T-helper 1 cell treated with Interleukin-12 subunit alpha and Interleukin-12 subunit beta and Interleukin-4 antibody, amounts not matched to agents 30 μg/mL and 1 μg/mL, for 36 hours (primary cell): ENCODE results near the gene UNC79.

Experiments
- H3K27ac Mint-ChIP-seq: one replicate; pipeline ENCODE4 v1.8.0; 2021; ENCODE audit warnings: mild to moderate bottlenecking, mixed read lengths
- H3K27me3 Mint-ChIP-seq: one replicate; pipeline ENCODE4 v1.8.0; 2021; ENCODE audit warnings: low read depth, mixed read lengths
- H3K36me3 Mint-ChIP-seq: one replicate; pipeline ENCODE4 v1.8.0; 2021; ENCODE audit warnings: low read depth, mixed read lengths
- H3K4me1 Mint-ChIP-seq: one replicate; pipeline ENCODE4 v1.8.0; 2021; ENCODE audit warnings: low read depth, mixed read lengths
- H3K4me3 Mint-ChIP-seq: one replicate; pipeline ENCODE4 v1.8.0; 2021; ENCODE audit warnings: mild to moderate bottlenecking, moderate library complexity, mixed read lengths
- H3K9me3 Mint-ChIP-seq: one replicate; pipeline ENCODE4 v1.8.0; 2021; ENCODE audit warnings: mixed read lengths

UNC79 gene

DNA sequence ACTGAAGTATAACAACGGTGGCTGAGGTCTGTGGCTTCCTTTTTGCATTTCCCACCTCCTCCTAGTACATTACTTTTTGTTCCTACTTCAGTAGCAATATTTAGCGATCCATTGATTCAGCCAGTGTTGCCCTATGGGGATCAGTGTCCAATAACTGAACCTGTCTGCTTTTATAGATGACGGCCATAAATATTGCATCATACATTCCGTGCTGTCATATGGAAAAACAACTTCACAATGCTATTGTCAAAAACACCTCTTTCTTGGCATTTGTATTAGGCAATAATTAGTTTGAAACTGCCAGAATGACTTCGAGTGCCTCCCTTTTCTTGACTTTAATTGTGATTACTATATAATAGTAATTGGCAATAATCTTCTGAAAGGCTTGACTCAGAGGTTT, 208.1 kb downstream of the UNC79 start:
- Mint-ChIP-seq H3K4me3 (no peak overlapping the region), H3K4me1 (no peaks in the 10 kb centered on the region), H3K36me3 (no peaks in the 10 kb centered on the region), H3K9me3 (no peaks in the 10 kb centered on the region), H3K27me3 (peaks cover 12% of the 10 kb centered on the region), H3K27ac (no peak overlapping the region)

DNA sequence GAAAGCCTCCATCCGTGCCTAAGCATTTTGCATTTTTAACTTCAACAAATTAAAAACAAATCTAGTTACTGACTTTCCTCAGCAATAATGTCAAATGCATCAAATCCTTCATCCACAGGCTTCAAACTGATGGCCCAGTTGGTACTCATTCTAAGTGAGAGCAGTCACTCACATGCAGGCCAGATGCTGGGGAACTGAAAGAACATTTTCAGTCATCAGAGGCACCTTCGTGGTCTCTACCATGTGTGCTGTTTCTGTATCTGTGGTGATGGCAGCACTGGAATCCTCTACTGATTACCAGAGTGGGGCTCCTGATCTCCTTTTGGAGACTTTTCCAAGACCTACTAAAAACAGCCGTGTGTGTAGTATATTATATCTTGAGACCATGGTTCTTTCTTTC, 212.4 kb downstream of the UNC79 start:
- no peaks in the 10 kb centered on the region for H3K9me3 Mint-ChIP-seq
- H3K4me3 Mint-ChIP-seq, result no peak overlapping the region
- no peaks in the 10 kb centered on the region for H3K36me3 Mint-ChIP-seq
- H3K27me3 Mint-ChIP-seq, result peaks cover 9% of the 10 kb centered on the region
- H3K27ac Mint-ChIP-seq, result no peak overlapping the region
- no peaks in the 10 kb centered on the region for H3K4me1 Mint-ChIP-seq

DNA sequence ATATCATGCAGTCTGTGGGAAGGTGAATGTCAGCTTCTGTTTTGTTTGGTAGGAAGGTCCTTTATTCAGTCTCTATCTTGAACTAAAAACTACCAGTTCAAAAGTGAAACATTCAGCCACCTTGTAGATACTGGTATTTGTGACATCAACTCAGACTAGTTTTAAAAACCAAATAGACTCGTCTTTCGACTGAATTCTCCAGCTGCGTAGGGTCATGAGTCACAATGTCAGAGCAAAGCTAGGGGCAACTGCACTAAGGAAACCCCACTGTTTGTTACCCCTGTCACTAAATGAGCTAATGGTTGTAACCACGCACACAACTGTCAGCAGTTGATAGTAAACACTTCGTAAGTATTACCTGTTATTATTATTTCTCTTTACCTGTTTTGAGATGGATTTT, 212.9 kb downstream of the UNC79 start:
- Mint-ChIP-seq H3K4me3 (no peak overlapping the region), H3K27ac (no peak overlapping the region), H3K4me1 (no peaks in the 10 kb centered on the region), H3K36me3 (no peaks in the 10 kb centered on the region), H3K9me3 (no peaks in the 10 kb centered on the region), H3K27me3 (peaks cover 8% of the 10 kb centered on the region)

DNA sequence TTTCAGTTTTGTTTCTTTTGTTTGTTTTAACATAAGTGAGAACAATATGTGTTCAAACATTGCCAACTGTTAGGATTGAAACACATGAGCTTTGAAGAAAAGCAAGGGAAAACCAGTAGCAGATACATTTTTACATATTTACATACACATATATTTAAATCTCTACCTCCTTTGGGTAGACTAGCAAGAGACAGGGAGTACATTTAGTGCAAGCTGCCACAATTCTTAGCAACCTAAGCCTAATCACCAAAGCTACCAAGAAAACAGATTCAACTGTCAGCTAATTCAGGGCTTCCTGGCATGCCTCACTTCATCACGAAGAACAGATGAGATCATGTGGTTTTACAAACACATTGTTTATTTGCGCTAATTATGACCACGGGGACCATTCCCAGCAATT, 214.5 kb downstream of the UNC79 start:
- H3K4me3 Mint-ChIP-seq, result no peak overlapping the region
- H3K27ac Mint-ChIP-seq, result no peak overlapping the region
- no peaks in the 10 kb centered on the region for H3K4me1 Mint-ChIP-seq
- H3K9me3 Mint-ChIP-seq, result no peaks in the 10 kb centered on the region
- no peaks in the 10 kb centered on the region for H3K36me3 Mint-ChIP-seq
- H3K27me3 Mint-ChIP-seq, result peaks cover 3% of the 10 kb centered on the region

DNA sequence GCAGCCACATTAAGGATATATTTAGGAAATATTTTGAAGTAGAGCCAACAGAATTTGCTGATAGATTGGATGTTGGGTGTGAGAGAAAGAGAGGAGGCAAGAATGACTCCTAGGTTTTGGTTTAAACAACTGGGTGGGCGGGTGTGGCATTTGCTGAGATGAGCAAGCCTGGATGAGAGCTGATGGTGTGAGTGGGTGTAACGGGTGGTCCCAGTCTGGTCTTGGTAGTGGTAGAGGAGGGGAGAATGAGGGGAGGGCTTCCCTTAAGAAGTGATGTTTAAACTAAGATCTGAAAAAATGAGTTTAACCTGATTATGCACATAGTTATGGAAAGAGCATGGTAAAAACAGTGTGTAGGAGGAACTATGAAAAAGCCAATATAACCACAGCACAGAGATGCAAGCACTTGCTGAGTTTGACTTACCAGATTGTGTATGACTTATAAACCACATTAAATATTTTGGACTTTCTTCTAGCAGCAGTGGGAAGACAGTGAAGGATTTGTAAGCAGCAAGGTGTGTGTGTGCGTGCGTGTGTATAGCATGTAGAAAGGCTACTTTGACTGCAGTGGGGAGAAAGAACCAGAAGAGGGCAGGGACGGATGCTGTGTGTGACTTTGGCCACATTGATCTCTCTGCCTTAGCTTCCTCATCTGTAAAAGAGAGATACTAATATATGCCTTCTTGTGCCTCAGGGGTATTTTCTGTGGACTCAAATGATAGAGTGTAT, 217.9 kb downstream of the UNC79 start:
- no peak overlapping the region for H3K27ac Mint-ChIP-seq
- H3K4me3 Mint-ChIP-seq, result no peak overlapping the region
- no peaks in the 10 kb centered on the region for H3K4me1 Mint-ChIP-seq
- peaks cover 11% of the 10 kb centered on the region for H3K27me3 Mint-ChIP-seq
- no peaks in the 10 kb centered on the region for H3K36me3 Mint-ChIP-seq
- no peaks in the 10 kb centered on the region for H3K9me3 Mint-ChIP-seq

DNA sequence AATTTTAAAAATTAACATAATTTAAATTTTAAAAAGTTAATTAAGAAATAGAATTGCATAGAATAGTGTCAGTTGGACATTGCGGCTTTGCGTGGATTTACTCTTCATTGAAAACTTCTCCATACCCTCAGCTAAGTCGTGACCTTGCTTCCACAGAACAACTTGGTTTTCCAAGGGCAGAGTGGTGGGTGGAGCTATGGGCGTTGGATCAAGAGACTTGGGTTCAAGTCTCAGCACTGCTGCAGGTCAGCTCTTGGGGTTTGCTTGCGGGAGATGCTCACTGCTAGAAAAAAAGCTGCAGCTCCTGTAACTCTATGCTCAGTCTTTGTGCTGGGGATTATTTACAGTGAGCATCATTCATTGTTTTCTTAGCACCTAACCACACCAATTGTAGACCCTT, 223.9 kb downstream of the UNC79 start:
- H3K27me3 Mint-ChIP-seq, result peaks cover 12% of the 10 kb centered on the region
- H3K4me1 Mint-ChIP-seq, result no peaks in the 10 kb centered on the region
- H3K27ac Mint-ChIP-seq, result no peak overlapping the region
- H3K9me3 Mint-ChIP-seq, result no peaks in the 10 kb centered on the region
- H3K36me3 Mint-ChIP-seq, result no peaks in the 10 kb centered on the region
- no peak overlapping the region for H3K4me3 Mint-ChIP-seq

DNA sequence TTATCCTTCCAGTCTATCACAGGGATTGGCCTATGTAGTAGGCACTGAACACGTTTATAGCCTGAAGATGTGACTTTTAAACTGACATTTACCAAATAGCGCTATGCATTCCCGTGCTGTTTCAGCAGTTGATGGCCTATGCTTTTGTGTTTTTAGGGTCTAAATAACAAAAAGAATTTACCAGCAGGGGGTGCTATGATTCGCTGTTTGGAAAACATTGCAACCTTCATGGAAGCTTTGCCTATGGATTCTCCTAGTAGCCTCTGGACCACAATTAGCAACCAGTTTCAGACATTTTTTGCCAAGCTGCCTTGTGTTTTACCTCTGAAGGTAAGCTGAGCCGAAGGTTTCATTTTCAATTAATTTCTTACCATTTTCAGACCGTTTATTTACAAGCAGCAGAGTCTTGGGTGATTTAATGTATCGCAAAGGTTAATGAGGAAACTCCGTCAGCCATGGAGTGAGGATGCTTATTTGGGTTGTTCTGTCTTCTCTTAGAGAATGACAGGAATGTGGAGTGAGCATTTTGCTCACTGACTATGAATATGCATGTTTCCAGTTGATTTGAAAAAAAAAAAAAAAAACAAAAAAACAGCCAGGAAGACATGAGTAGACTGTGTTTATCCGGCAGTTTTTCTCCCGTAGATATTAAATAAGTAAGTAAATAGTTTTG, 224.5 kb downstream of the UNC79 start:
- H3K9me3 Mint-ChIP-seq, result no peaks in the 10 kb centered on the region
- no peak overlapping the region for H3K4me3 Mint-ChIP-seq
- no peaks in the 10 kb centered on the region for H3K4me1 Mint-ChIP-seq
- no peaks in the 10 kb centered on the region for H3K36me3 Mint-ChIP-seq
- no peak overlapping the region for H3K27ac Mint-ChIP-seq
- H3K27me3 Mint-ChIP-seq, result peaks cover 12% of the 10 kb centered on the region

DNA sequence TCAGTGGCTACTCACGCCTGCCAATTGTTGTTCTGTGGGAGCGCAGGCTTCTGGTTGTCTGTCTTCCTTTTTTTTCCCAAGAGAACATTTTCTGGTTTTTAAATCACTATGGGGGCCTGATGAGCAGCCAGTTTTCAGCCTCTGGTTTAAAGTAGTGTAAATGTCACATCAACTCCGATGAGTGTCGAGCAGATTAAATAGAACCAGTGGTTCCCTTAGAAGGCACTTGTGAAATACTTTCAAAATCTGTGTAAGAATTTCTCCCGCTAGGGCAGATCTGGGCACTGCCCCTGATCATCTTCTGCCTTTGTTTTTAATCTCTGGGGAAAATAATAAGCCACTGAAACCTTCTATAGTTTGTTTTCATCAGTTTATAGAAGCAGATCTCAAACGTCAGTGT, 227.1 kb downstream of the UNC79 start:
- Mint-ChIP-seq H3K4me3 (no peak overlapping the region), H3K9me3 (no peaks in the 10 kb centered on the region), H3K4me1 (no peaks in the 10 kb centered on the region), H3K36me3 (no peaks in the 10 kb centered on the region), H3K27me3 (peaks cover 7% of the 10 kb centered on the region), H3K27ac (no peak overlapping the region)

DNA sequence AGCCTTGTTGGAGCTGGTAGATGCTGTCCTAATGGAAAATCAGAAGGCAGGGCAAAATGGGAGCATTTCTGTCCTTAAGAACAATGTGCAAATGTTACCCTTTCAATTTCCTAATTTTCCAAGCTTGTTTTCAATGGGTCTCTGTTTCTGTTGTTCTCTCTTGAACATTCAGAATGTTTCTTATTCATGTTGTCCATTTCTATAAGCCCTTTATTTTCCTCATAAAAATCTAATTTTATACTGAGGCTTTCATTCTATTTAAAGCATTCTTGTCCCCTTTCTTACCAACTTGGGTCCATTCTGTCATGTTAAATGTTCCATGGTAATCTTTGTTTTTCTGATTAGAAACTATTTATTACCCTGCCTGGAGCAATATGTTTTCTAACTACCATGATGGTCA, 232.6 kb downstream of the UNC79 start:
- Mint-ChIP-seq H3K4me1 (no peaks in the 10 kb centered on the region), H3K27me3 (no peaks in the 10 kb centered on the region), H3K36me3 (no peaks in the 10 kb centered on the region), H3K4me3 (no peak overlapping the region), H3K27ac (no peak overlapping the region), H3K9me3 (peaks cover 32% of the 10 kb centered on the region)

DNA sequence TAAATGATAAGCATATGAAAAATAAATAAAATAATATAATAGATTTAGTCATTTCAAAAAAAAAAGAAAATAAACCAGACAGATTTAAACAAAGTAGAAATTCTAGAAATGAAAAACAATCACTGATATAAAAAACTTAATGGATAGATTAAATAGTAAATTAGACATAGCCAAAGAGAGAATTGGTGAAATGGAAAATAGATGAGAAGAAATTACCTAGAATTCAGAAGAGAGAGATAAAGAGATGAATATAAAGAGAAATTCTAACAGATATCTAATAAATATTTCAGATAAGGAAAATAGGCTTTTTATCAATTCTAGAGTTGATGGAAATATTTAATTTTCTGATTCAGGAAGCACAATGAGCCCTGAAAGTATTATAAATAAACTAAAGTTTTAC, 234.4 kb downstream of the UNC79 start:
- Mint-ChIP-seq H3K4me1 (no peaks in the 10 kb centered on the region), H3K27me3 (no peaks in the 10 kb centered on the region), H3K4me3 (no peak overlapping the region), H3K27ac (no peak overlapping the region), H3K9me3 (peaks cover 32% of the 10 kb centered on the region), H3K36me3 (no peaks in the 10 kb centered on the region)

DNA sequence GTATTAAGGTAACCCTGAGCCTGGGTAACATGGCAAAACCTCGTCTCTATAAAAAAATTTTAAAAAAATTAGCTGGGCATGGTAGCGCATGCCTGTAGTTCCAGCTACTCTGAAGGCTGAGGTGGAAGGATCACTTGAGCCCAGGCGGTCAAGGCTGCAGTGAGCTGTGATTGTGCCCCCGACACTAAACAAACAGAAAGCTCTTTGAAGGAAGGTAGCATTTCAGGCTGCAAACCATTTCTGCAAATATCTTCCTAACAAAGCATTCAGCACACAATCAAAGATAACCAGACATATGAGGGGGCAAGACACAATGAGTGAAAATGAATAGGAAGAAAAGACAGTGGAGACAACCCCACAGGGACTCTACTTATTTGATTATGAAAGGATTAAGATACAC, 238.9 kb downstream of the UNC79 start:
- no peaks in the 10 kb centered on the region for H3K36me3 Mint-ChIP-seq
- H3K4me1 Mint-ChIP-seq, result no peaks in the 10 kb centered on the region
- H3K4me3 Mint-ChIP-seq, result no peak overlapping the region
- no peak overlapping the region for H3K27ac Mint-ChIP-seq
- peaks cover 24% of the 10 kb centered on the region for H3K9me3 Mint-ChIP-seq
- H3K27me3 Mint-ChIP-seq, result no peaks in the 10 kb centered on the region

DNA sequence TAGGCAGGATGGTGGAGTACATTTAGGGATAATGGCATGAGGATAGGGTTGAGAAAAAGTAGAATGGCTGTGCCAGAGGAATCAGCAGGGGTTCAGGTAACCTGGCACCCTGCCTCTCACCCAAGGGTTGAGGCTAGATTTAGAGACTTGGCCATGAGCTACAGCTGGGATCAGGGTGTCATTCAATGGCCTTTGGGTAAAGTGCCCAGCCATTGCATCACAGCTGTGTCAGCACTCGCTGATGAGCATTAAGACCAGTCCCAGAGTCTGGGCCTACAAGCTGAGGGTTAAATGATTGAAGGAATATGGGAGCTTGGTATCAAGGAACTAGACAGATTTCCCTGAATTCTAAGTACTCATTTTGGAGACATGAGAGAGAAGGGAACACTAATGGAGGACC, 243.6 kb downstream of the UNC79 start:
- no peak overlapping the region for H3K27ac Mint-ChIP-seq
- no peaks in the 10 kb centered on the region for H3K36me3 Mint-ChIP-seq
- H3K4me3 Mint-ChIP-seq, result no peak overlapping the region
- no peaks in the 10 kb centered on the region for H3K27me3 Mint-ChIP-seq
- no peaks in the 10 kb centered on the region for H3K4me1 Mint-ChIP-seq
- H3K9me3 Mint-ChIP-seq, result no peaks in the 10 kb centered on the region

DNA sequence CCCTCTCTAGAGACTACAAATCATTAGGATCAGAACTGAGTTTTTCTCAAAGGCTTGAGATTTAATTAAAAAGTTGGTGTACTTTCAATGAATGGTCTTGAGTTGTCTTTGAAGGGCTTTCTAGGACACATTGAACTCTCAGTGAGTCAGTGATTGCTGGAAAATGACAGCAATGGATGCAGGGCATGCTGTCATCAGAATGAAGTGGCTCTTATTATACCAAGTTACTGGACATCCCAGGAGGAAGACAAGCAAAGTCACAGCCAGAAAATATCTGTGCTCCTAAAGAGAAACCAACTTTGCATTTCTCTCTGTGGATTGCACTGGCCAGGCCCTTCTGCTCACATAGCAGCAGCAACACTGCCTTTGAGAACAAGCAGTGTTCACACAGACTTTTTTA, 244.9 kb downstream of the UNC79 start:
- Mint-ChIP-seq H3K4me3 (no peak overlapping the region), H3K36me3 (no peaks in the 10 kb centered on the region), H3K27ac (no peak overlapping the region), H3K9me3 (no peaks in the 10 kb centered on the region), H3K4me1 (no peaks in the 10 kb centered on the region), H3K27me3 (no peaks in the 10 kb centered on the region)

DNA sequence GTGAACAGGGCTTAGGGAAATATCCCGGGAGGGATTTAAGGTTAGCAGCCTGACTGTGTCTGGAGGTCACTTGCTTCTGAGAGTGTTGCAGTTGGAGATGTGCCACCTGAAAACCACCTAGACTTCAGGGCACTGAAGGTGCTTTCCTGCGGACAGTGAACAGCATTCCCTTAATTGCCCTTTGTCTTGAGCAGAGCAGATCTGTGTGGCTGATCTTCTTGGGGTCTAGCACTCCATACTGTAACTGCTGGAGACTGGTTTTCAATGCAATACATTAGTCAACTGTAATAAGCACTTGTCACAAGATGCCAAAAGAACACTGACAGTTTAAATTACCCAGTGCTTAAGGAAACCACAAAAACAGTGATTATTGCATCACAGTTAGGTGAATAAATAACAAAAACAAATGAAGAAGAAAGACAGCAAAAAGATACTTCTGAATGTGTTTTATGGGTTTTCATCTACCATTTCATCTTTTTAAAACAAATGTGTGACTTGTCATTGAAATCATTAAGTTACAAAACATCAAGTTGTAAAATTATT, 245.7 kb downstream of the UNC79 start:
- H3K9me3 Mint-ChIP-seq, result no peaks in the 10 kb centered on the region
- no peaks in the 10 kb centered on the region for H3K27me3 Mint-ChIP-seq
- H3K4me3 Mint-ChIP-seq, result no peak overlapping the region
- H3K27ac Mint-ChIP-seq, result no peak overlapping the region
- no peaks in the 10 kb centered on the region for H3K36me3 Mint-ChIP-seq
- H3K4me1 Mint-ChIP-seq, result no peaks in the 10 kb centered on the region

DNA sequence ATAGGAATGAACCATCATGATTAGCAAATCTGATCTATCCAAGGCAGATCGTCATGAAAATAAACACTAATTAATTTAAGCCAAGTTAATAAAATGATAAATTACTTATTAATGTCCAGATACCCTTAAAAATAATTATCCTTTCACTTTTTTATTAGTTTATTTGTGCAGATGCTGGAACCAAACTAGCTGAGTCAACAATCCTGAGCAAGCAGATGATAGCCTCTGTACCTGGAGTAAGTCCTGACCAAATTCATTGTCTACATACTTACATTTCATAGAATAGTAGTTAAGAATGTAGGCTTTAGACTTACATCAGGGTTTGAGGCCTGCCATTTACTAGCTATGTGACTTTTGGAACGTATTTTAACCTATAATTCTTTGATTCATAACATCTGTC, 251.7 kb downstream of the UNC79 start:
- Mint-ChIP-seq H3K36me3 (no peaks in the 10 kb centered on the region), H3K4me1 (no peaks in the 10 kb centered on the region), H3K4me3 (no peak overlapping the region), H3K27ac (no peak overlapping the region), H3K9me3 (no peaks in the 10 kb centered on the region), H3K27me3 (peaks cover 14% of the 10 kb centered on the region)
